HG02884 (cell line): ENCODE data around the gene SEMA3A.

Experiments
- ATAC-seq: cut with Tn5 transposase; IDR thresholded peaks from one replicate; pipeline ENCODE4 v1.9.1; 2021; ENCODE audit warnings: mild to moderate bottlenecking, moderate library complexity; ENCODE audit not compliant: unreplicated experiment

Gene SEMA3A

DNA sequence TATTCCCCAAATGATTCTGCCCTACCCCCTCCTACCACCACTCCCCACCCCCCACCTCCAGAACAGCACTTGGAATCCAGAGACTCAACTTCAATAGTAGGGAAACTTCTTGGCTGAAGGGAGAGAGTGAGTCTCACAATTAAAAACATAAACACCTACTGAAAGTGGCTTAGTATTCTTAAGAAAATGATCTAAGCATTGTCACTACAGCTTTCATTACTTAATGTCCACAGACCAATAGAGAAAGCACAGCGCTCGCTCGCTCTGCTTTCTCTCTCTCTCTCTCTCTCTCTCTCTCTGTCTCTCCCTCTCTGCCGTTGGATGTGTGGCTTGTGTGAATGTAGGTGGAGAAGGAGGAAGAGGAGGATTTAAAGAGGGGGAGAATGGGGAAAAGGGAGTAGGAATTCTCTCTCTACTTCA, 1.5 kb upstream of the SEMA3A start:
- ATAC-seq: no peak

DNA sequence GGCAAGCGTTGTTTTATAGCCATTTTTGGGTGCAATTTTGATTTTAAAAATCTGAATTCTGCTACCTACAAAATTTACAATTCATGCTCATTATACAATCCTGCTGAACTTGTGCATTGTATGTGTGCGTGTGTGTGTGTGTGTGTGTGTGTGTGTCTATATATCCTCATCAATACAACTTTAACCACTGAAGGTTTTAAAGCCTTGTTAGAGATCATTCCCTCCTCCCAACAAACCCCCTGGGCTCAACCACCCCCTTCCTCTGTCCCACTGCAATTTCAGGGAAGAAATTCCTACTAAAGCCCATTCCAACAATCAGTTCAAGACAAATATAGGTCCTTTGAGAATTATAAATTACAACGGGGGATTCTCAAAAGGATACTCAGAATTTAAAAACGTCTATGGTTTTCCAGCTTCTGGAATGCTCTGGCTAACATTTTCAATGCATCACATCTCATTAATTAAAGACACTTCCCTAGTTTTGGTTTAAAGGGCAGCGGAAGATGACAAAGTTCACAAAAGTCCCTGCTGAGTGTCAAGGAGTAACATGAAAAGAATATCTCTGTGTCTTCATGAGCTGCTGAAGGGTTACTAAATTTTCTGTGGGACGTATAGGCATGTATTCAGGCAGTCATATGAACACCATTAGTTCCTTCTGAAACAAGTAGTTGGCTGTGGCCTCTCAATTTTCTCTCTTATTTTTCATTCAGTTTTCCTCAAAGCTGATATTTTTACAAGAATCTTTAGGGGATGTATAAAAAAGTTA, 889 bp upstream of the SEMA3A start:
- ATAC-seq: no peak

DNA sequence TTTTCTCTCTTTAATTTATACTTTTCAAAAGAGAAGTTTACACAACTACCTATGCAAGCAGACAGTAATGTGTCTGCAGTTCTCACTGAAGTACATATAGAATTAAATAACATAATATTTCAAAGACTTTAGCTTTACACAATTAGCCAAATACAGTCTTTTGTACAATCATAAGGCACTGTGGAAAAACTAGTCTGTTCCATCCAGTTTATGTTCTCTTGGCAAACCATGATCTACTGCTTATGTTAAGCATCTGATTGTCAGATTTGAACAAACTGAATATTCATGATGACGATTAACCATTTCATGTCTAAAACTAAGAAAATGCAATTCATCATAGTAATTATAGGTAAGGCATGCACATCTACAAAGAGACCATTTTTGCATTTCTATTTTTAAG, 842 bp downstream of the SEMA3A start:
- ATAC-seq: no peak

DNA sequence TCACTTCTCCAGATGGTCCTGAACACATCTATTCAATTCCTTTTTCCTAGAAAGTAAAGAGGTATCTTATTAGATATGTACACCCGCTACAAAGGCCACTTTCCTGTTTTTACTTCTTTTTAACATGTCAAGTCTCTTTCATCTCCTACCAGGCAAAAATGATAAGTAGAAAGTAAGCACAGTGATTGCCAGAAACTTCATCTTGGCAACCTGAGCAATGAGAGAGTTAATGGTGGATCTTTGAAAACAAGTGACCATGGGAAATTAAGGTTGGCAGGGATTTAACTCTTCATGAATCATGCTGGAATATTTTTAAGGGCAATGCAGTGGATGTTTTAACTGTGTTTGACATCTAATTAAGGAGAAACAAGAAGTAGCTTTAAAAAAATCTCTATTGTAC, 2.7 kb downstream of the SEMA3A start:
- no peak for ATAC-seq

DNA sequence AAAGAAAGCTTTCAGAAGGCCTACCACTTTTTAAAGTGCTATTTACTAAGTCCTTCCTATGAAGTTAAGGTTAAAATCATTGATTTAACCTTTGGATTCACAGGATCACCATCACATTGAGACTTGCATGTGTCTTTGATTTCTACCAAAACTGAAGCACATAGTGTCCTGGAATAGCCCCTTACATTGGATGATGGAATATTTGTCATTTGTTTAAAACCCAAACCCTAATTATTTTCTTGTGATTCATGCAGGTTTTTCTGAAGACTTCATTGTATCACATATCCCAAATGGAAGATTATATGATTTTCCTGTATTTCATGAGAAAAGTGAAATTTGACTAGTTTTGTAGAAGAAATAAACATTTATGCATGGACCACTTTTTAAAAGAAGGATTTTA, 3.3 kb downstream of the SEMA3A start:
- no peak for ATAC-seq

DNA sequence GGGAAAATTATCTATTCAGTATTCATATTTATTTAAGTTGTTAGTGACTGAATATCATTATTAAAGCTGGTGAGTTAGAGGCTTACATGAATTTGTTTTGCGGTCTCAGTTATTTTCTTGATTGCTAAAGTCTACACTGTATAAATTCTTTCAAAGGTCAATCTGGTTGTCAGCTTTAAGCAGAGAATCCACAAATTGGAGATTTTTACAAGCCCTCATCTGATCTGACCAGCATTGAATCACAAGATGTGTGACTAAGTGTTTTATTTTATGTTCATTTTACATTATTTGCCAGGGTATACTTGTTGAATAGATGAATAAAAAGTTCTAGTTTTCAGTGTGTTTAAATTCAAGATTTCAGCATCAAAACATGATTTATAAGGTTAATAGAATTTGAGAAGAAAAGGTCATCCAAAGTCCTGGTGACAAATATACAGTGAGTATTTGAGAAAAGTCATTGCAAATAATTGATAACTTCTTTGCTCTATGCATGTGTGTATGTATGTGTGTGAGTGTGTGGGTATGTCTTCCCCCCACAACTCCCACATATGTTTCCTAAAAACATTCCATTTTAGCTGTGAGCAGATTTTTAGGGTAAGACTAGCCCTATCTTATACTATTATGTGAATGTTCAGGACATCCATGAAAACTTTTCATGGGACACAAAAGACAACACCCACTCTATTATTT, 4.4 kb downstream of the SEMA3A start:
- no peak for ATAC-seq

DNA sequence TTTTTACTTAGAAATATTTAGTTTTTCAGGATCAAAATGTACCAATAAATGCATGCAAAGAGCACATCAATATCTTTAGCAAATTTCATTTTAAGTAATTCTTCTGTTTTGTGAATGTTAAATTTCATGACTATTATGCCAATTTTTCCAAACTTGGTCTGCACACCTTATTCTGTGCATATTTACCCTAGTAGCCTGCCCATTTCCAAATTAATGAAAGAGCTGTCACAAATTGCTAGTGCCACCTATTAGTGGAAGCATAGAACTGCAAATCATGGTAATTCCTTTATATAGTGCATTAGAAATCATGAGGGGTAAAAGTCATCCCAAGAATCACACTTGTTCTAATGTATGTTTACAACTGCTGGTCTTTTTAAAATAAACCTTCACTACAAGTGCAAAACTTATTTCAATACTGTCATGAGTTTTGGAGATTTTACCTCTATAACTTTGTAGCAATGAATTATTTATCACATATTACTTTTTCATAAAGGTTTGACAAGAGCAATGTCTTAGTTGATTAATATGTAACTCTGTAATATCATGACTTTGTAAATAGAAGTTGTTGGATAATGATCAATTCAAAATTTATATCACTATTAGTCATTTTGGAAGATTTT, 5.7 kb downstream of the SEMA3A start:
- no peak for ATAC-seq

DNA sequence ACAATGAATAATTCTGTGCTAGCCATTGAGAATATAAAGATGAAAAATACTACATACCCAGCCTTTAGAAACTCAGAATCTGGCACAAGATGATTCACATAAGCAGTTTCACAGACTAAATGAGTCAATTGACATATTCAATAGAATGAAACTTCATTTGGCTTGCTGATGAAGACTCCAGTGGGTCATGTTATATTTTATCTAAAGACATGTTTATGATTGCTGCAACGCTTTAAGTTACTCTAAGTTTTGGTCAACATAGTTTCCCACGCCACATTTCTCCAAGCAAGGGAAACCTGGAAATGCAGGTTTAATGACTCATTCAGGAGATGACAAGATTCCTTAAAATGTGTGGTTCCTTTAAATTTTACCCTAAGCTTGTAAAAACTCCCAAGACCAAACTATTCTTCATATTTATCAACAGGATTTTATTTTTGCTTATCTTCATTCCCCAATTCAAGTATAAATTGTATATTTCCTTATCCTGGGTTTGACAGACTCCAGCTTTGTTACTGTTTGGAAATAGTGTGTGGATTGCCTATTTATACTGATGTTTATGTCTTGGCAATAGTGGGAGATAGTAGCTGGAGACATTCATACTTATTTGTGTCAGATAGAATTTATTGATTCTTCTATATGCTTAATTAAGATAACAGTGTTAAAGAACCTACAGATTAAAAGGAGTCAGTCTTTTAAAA, 6.6 kb downstream of the SEMA3A start:
- no peak for ATAC-seq

DNA sequence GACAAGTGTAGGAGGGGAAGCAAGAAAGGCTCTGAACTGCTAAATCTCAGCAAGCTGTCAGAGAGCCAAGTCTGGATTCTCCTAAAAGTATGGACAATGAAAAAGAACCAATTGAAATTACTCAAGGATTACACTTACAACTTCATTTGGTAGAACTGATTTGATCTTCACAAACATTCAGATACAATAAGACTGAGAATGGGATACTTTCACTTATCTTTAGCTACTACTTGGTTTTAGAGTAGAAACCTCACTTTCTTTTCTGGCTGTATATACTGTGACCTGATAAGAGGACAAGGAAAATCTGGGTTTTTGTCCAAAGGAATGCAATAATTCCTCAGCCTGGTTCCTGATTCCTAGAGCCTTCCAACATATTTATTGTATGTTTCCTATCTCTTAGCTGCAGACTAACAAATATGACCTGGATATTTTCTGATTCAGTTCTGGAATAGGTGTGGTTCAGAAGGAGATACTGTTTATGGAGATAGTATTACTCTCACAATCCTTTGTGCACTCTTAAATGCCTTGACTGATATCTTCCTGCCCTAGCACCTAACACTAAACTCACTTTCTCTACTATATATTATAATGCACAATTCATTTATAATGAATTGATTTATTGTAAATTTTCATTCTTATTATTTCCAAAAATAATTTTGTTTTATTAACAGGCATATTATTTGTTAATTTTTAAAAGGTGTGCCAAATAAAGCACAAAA, 7.3 kb downstream of the SEMA3A start:
- ATAC-seq: no peak

DNA sequence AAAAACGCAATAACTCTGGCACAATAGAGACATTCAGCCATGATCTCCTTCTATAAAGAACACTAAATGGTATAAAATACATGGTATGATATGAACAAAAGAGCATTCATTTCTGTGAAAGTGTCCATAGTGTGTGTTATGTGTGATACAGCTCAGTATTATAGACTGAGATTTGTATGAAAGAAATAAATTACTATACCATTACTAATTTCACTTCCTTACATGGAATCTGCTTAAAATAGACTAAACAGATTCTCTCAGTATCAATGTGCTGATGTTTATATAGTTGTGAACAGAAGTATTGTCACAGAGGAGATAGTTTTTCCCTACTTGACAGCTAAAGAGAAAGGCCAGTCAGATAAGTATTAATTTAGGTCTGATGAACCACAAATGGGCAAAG, 10.8 kb downstream of the SEMA3A start:
- no peak for ATAC-seq

DNA sequence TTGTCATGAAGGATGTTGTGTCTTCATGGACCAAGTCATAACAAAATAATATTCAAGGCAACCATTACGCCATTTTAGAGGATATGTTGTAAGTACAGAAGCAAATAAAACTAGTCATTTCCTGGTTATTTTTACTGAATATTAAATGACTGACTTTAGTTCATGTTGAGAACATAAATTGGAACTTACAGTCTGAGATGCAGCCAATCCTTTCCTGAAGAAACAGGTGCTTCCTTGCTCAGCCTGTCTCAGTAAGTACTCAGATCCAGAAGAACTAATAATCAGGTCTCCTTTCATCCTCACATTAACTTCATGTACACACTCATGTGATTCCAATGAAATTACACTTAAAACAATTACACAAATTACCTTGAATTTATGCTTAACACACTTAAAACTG, 12.3 kb downstream of the SEMA3A start:
- no peak for ATAC-seq

DNA sequence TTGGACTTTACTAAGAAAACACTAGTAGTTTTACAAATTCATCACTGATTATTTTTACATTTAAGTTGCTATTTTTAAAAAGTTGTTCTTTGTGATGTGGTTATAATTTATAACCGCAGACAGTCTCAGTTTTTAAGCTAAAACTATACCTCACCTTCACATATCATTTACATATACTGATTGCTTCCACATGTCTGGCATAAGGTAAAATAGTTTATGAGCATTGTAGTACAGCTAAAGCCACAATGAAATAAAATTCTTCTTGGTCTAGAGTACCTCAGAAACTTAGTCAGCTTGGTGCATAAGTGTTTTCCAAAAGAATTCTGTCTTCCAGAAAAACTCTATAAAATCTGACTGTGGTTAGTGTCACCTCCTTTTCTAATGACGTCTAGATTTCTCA, 13.0 kb downstream of the SEMA3A start:
- no peak for ATAC-seq

DNA sequence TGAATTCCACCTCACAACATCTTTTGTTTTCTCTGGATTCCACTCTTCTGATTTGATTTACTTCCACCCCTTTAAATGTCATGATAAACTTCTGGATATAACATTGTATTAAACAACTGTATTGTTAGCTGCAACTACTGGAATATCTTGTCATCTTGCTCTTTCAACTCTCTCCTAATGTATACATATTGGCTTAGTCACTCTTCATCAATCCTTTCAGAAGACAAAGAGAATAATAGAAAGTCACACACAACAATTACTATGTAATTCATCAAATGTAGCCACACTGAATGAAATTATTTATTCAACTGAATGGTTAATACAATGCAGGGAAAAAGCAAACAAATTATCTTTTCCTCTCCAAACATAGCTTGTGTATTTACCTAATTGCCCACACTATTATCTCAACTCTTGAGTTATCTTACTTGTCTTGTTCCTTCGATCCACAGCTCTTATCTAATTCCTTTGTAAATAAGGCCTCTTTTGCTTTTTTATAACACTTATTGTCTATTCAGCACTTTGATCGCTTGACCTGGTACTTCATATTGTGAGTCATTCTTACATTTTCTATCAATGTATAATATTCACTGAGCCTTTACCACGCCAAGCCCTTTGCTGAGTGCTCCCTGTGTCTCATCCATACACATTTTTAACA, 16.7 kb downstream of the SEMA3A start:
- ATAC-seq: no peak

DNA sequence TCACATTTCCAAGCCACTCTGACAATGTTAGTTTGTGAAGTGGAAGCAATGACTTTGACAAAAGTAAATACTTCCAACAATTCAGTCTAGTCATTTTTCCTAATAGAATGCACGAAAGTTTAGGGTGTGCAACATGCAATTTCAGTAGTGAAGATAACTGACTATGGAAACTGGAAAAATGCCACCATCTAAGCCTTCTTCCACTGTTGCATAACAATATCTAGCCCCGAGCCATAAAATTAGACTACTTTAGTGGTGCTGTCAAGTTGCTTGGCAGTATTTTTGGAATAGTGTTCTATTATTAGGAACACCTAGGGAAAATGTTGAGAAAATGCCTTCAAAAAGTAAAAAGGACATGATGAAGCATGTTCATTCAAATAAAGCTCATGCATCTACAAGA, 17.9 kb downstream of the SEMA3A start:
- no peak for ATAC-seq

DNA sequence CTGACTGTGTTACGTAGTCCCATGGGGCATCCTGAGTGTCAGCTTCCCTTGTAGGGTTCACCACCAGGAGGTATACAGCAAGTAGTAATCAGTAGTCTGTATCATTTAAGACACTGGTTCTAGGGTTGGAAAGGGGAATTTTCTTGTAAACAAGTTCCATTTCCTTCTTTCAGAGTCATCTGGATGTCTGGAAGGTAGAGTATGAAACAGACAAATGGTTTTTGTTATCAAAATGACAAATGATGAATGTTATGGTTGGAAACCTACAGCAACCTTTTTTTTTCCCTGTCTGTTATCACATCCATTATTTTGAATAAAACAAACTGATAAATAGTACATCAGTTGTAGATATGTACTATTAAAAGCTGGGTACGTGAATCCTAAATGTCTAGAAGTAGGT, 19.1 kb downstream of the SEMA3A start:
- ATAC-seq: no peak

DNA sequence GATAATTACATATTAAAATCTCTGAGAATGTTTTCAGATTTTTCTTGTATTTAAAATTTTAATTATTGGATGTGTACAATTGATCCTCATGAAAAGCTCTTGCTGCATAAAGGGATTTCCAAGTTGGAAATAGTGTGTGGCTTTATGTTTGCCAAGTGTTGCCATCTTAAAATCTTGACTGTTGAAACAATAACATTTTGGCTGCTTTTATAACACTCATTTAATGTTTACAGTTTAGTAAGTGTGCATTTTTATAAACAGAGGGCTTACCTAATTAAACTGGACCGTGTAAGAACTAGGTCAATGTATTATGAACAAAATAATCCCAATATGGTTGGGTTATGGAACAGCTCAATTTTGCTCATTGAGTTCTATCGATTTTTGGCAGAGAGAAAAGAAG, 23.9 kb downstream of the SEMA3A start:
- no peak for ATAC-seq

DNA sequence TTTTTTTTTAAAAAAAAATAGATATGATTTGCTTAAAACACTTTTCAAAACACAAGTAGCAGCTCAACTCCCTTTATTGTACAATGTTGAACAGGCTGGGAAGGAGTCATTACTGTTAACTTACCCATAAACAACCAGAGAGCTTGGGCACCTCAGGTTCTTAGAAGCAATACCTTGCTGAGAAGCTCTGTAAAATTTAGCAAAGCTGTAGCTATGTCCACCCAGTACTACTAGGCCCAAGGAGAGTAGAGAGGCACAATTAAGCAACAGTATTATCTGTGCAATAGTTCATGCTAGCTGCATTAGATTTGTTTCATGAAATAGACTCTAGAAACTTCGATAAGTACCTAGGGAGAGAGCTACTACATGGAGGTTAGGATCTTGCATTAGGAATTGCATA, 32.0 kb downstream of the SEMA3A start:
- ATAC-seq: no peak

DNA sequence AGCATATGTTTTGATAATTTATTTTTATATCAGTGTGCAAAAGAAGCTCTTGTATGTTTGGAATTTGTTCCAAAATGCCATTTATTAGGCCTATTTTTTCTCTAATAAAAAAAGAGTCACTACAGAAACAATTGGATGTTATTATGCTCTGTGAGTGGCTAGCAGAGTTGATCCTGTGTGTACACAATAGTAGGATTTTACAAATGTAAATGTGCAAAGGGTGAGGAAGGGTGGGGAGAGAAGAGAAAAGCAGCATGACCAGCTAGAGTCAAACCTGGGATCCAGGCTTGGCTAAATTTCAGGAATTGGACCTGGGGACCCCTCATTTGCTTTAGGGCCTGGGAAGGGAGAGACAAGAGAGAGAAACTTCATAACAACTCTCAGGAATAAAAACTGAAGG, 32.5 kb downstream of the SEMA3A start:
- no peak for ATAC-seq

DNA sequence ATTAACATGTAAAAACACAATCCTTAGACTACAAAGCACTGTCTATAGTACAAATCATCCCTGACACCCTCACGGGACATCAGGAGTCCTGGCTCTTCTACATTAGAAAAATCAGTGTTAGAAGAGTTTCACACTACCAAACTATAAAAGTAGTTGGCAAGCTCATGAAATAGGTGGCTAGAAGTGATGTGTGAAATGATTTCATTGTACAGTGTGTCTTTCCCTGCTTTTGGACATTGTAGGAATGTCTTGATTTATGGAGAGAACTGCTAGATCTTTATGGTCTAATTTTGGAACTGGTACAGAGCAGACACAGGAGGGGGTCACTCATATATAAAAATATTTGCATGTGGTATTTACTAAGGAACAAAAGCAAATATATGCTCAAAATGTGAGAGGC, 33.2 kb downstream of the SEMA3A start:
- ATAC-seq: no peak

DNA sequence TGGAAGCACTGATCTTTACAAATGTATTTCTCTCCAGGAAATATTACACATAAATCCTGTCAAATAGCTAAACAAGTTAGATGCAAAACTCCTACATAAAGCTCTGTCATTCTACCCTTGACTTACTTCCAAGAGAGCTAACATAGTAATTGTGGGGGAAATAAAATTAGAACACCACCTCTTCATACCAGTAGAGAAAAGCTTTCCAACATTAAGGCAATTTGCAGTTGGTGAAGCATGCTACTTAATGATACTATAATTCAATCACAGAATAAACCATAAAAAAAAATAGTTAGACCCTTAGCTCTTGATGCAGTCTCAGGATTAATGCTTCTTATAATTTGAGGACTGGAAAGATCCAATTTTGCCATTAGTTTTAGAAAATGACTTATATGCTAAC, 35.2 kb downstream of the SEMA3A start:
- ATAC-seq: no peak

DNA sequence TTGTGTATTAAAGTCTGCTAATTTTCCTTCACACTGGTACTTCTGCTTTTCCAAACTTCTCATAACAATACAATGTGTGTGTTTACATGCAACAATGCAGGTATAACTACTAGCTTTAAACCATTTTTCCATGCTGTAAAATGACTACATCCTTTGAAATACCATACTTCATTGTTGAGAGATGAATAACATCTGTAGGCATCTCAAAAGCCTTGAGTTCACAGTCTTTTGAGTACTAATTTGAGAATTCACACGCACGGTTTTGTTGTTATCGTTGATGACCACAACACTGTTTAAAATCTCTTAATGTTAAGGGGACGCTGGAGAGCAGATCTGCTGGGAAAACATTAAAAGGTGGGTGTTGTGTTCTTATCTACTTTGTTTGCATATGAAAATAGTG, 37.4 kb downstream of the SEMA3A start:
- ATAC-seq: no peak
